HepG2 (cell line): ENCODE measurements around the gene DNAJC24. TPM values are rescaled to one million over a fixed set of nuclear protein-coding genes. Genes with fewer than 3 reads are reported as not detected.

Experiments used
- BRD4 ChIP-seq: sonication (generic); formaldehyde crosslinking; IDR thresholded peaks from 2 replicates; pipeline ENCODE4 v1.4.0; 2020; ENCODE audit warnings: missing genetic modification reagents
- MIER2 ChIP-seq: IDR thresholded peaks from 2 replicates; pipeline ENCODE4 v1.6.1; 2016; ENCODE audit warnings: missing biosample characterization, missing genetic modification reagents
- MIER3 ChIP-seq: IDR thresholded peaks from 2 replicates; pipeline ENCODE4 v1.6.1; 2016; ENCODE audit warnings: missing compliant biosample characterization, borderline replicate concordance
- MTA1 ChIP-seq: sonication (generic); formaldehyde crosslinking; IDR thresholded peaks from 2 replicates; pipeline ENCODE4 v1.4.0; 2020; ENCODE audit warnings: missing genetic modification reagents, mild to moderate bottlenecking, borderline replicate concordance
- MXD4 ChIP-seq: IDR thresholded peaks from 2 replicates; pipeline ENCODE4 v1.6.1; 2016; ENCODE audit warnings: mild to moderate bottlenecking, missing biosample characterization, missing genetic modification reagents
- NFYC ChIP-seq: IDR thresholded peaks from 2 replicates; pipeline ENCODE4 v1.6.1; 2016; ENCODE audit warnings: missing genetic modification reagents, missing compliant biosample characterization
- PTBP1 ChIP-seq: fragments of 200-400 bp; formaldehyde crosslinking; IDR thresholded peaks from 2 replicates; pipeline ENCODE4 v1.6.1; 2018; ENCODE audit warnings: low read length, low read depth; ENCODE audit not compliant: poor library complexity, severe bottlenecking
- SOX13 ChIP-seq, 3 experiments: fragments of 450-650 bp in 1 of 3; sonication (generic) in 1 of 3; formaldehyde crosslinking in 1 of 3; IDR thresholded peaks in 2 of 3; conservative IDR thresholded peaks in 1 of 3; 2 replicates each; pipeline versions ENCODE4 v1.5.0 to v1.6.1; 2016 to 2020; ENCODE audit warnings: antibody characterized with exemption in 1 of 3, mild to moderate bottlenecking in 1 of 3, missing compliant biosample characterization in 1 of 3, missing genetic modification reagents in 1 of 3, moderate library complexity in 1 of 3
- TAF1 ChIP-seq: sonication (generic); formaldehyde crosslinking; IDR thresholded peaks from 2 replicates; pipeline ENCODE4 v1.4.0; 2020; ENCODE audit warnings: missing genetic modification reagents
- ZBTB20 ChIP-seq: sonication (generic); formaldehyde crosslinking; IDR thresholded peaks from 2 replicates; pipeline ENCODE4 v1.8.1; 2023; ENCODE audit warnings: missing genetic modification reagents, low read depth, mild to moderate bottlenecking, borderline replicate concordance
- ZFP62 ChIP-seq: sonication (generic); formaldehyde crosslinking; IDR thresholded peaks from 2 replicates; pipeline ENCODE4 v1.4.0; 2020; ENCODE audit warnings: missing genetic modification reagents
- ZSCAN12 ChIP-seq: sonication (generic); formaldehyde crosslinking; IDR thresholded peaks from 2 replicates; pipeline ENCODE4 v1.9.0; 2021; ENCODE audit warnings: mild to moderate bottlenecking, missing genetic modification reagents
- polyA plus RNA-seq, 8 experiments: library from polyadenylated mRNA; depleted of rRNA in 3 of 8; stranded (reverse) in 7 of 8; unstranded in 1 of 8; fragments of >200 nt; fragmentation: Illumina TruSeq in 4 of 8; extraction: Trizol in 4 of 8; gene quantifications; 2 replicates each; pipeline versions ENCODE4 v1.2.1 to v1.2.3, GENCODE V29; 2011 to 2016; ENCODE audit warnings: low read depth in 4 of 8, missing spikeins in 1 of 8, mixed read lengths in 1 of 8; ENCODE audit not compliant: insufficient read depth in 1 of 8
- total RNA-seq, 5 experiments: library from RNA; depleted of rRNA; stranded (reverse); fragments of >200 nt; fragmentation: Illumina TruSeq; extraction: Trizol; gene quantifications; 2 replicates each; pipeline ENCODE4 v1.2.3, GENCODE V29; 2016; ENCODE audit warnings: low read depth in 1 of 5
- TF ChIP-seq, protein P1 (sequence below): sonication (generic); formaldehyde crosslinking; IDR thresholded peaks from 2 replicates; pipeline ENCODE4 v1.4.0; 2020; ENCODE audit warnings: mild to moderate bottlenecking, missing genetic modification reagents, borderline replicate concordance
- TF ChIP-seq, protein P2 (sequence below): sonication (generic); formaldehyde crosslinking; IDR thresholded peaks from 2 replicates; pipeline ENCODE4 v1.4.0; 2020; ENCODE audit warnings: missing genetic modification reagents
- TF ChIP-seq, protein P3 (sequence below): sonication (generic); formaldehyde crosslinking; IDR thresholded peaks from 2 replicates; pipeline ENCODE4 v1.4.0; 2020; ENCODE audit warnings: missing genetic modification reagents

Gene DNAJC24
- total and polyA plus RNA-seq, 2 of the 13 experiments (the other 11 are each of a cell fraction or from before 2014, with no cell fraction given) = 10.5 to 13.7 TPM

DNA sequence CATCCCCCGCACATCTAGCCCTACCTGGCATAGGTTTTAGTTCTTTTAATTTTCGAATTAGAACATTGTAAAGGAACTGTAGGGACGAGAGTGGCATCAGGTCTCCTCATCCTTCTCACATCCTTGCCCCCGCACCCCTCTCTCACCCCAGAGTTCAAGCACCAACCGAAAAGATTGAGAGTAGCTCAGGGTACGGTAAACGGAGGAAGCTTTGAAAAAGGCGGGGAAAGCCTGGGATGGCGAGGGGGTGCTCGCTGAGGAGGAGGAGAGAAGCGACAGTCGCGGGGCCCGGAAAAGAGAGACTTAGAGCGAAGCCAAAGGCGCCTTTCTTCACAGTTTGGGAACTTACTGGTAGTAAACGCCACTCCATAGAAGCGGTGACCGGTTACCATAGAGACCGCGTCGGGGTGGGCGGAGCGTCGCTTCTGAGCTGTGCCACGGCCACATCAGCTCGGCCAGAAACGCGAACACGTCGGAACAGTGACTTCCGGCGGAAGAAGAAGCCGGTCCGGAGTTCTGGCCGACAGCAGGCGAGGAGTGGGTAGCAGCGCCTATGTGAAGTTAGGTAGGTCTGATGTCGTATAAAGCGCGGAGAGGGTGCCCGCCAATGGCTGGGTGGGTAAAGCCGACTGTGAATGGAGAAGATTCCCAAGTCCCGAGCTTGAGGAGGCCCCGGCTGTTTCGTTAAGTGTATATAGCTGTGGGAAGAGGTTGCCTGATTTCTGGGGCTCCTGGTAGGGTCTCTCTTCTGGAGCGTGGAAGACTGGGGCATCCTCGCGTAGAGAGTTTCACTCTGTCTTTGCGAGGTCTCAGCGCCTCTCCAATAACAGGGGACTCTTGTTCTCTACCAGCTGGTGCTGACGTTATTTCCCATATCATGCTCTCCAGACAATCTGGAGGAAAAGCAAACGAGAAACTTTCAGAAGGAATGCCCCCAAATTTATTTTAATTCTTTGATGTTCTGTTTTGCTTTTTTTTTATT lies at the start of gene DNAJC24, which contains the start of gene DCDC1 (continued):
- TF ChIP-seq, protein P1, sequence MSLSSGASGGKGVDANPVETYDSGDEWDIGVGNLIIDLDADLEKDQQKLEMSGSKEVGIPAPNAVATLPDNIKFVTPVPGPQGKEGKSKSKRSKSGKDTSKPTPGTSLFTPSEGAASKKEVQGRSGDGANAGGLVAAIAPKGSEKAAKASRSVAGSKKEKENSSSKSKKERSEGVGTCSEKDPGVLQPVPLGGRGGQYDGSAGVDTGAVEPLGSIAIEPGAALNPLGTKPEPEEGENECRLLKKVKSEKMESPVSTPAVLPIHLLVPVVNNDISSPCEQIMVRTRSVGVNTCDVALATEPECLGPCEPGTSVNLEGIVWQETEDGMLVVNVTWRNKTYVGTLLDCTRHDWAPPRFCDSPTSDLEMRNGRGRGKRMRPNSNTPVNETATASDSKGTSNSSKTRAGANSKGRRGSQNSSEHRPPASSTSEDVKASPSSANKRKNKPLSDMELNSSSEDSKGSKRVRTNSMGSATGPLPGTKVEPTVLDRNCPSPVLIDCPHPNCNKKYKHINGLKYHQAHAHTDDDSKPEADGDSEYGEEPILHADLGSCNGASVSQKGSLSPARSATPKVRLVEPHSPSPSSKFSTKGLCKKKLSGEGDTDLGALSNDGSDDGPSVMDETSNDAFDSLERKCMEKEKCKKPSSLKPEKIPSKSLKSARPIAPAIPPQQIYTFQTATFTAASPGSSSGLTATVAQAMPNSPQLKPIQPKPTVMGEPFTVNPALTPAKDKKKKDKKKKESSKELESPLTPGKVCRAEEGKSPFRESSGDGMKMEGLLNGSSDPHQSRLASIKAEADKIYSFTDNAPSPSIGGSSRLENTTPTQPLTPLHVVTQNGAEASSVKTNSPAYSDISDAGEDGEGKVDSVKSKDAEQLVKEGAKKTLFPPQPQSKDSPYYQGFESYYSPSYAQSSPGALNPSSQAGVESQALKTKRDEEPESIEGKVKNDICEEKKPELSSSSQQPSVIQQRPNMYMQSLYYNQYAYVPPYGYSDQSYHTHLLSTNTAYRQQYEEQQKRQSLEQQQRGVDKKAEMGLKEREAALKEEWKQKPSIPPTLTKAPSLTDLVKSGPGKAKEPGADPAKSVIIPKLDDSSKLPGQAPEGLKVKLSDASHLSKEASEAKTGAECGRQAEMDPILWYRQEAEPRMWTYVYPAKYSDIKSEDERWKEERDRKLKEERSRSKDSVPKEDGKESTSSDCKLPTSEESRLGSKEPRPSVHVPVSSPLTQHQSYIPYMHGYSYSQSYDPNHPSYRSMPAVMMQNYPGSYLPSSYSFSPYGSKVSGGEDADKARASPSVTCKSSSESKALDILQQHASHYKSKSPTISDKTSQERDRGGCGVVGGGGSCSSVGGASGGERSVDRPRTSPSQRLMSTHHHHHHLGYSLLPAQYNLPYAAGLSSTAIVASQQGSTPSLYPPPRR (CRISPR knock-in tag) = no peak
- TF ChIP-seq ZFP62 (no peak), MXD4 (CRISPR knock-in tag) (no peak), NFYC (CRISPR knock-in tag) (no peak), TAF1 (CRISPR knock-in tag) (peak; percentile 78; the same call in 1 of the 2 replicates), ZSCAN12 (CRISPR knock-in tag) (no peak), MTA1 (0 out of 2 replicates have a peak, but pooled peaks have one; percentile 47), SOX13 (IDR thresholded peaks at IDR 0.05) (no peak), SOX13 (CRISPR knock-in tag; conservative IDR thresholded peaks at IDR 0.05 in 1 of 2, IDR thresholded peaks at IDR 0.05 in 1 of 2) (peak in 1 of 2 experiments; percentile 36; a peak in 1 of 4 replicates), BRD4 (no peak), MIER3 (CRISPR knock-in tag) (peak; percentile 59; the same call in 1 of the 2 replicates), PTBP1 (no peak), ZBTB20 (CRISPR knock-in tag) (peak; percentile 77; the same call in 1 of the 2 replicates), MIER2 (CRISPR knock-in tag) (no peak; the same call in 1 of the 2 replicates)
- TF ChIP-seq, protein P2, sequence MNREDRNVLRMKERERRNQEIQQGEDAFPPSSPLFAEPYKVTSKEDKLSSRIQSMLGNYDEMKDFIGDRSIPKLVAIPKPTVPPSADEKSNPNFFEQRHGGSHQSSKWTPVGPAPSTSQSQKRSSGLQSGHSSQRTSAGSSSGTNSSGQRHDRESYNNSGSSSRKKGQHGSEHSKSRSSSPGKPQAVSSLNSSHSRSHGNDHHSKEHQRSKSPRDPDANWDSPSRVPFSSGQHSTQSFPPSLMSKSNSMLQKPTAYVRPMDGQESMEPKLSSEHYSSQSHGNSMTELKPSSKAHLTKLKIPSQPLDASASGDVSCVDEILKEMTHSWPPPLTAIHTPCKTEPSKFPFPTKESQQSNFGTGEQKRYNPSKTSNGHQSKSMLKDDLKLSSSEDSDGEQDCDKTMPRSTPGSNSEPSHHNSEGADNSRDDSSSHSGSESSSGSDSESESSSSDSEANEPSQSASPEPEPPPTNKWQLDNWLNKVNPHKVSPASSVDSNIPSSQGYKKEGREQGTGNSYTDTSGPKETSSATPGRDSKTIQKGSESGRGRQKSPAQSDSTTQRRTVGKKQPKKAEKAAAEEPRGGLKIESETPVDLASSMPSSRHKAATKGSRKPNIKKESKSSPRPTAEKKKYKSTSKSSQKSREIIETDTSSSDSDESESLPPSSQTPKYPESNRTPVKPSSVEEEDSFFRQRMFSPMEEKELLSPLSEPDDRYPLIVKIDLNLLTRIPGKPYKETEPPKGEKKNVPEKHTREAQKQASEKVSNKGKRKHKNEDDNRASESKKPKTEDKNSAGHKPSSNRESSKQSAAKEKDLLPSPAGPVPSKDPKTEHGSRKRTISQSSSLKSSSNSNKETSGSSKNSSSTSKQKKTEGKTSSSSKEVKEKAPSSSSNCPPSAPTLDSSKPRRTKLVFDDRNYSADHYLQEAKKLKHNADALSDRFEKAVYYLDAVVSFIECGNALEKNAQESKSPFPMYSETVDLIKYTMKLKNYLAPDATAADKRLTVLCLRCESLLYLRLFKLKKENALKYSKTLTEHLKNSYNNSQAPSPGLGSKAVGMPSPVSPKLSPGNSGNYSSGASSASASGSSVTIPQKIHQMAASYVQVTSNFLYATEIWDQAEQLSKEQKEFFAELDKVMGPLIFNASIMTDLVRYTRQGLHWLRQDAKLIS (CRISPR knock-in tag) = no peak
- TF ChIP-seq, protein P3, sequence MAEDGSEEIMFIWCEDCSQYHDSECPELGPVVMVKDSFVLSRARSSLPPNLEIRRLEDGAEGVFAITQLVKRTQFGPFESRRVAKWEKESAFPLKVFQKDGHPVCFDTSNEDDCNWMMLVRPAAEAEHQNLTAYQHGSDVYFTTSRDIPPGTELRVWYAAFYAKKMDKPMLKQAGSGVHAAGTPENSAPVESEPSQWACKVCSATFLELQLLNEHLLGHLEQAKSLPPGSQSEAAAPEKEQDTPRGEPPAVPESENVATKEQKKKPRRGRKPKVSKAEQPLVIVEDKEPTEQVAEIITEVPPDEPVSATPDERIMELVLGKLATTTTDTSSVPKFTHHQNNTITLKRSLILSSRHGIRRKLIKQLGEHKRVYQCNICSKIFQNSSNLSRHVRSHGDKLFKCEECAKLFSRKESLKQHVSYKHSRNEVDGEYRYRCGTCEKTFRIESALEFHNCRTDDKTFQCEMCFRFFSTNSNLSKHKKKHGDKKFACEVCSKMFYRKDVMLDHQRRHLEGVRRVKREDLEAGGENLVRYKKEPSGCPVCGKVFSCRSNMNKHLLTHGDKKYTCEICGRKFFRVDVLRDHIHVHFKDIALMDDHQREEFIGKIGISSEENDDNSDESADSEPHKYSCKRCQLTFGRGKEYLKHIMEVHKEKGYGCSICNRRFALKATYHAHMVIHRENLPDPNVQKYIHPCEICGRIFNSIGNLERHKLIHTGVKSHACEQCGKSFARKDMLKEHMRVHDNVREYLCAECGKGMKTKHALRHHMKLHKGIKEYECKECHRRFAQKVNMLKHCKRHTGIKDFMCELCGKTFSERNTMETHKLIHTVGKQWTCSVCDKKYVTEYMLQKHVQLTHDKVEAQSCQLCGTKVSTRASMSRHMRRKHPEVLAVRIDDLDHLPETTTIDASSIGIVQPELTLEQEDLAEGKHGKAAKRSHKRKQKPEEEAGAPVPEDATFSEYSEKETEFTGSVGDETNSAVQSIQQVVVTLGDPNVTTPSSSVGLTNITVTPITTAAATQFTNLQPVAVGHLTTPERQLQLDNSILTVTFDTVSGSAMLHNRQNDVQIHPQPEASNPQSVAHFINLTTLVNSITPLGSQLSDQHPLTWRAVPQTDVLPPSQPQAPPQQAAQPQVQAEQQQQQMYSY (CRISPR knock-in tag) = no peak
